SW 1271 (cell line): ENCODE measurements around the gene PCDH9.
"Not testable (repeated sequence)": the region's sequence is repeated elsewhere in the genome, so short reads cannot be mapped to it uniquely, and the experiment has no call there.

ENCODE experiments used
- DNase-seq, 2 experiments: peaks; one replicate each; lab custom pipeline; 2025; lab: John Stamatoyannopoulos, UW

The PCDH9 gene

DNA sequence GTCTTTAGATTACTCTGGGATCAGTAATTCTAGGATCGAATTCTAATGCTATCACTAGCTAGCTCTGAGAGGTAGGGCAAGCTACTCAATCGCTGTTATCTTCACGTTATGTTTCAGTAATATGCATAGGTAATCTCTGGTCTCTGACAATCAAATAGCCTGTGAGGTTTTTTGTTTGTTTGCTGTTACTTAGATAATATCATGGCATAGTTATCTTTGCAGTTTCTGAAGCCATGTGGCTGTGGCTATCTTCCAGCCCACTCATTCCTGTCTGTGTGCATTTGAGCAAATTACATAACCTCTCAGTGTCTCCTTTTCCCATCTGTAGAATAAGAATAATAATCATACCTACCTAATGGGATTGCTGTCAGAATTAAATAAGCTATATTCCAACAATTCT is 330.2 kb downstream of the PCDH9 start:
- no peak for DNase-seq

DNA sequence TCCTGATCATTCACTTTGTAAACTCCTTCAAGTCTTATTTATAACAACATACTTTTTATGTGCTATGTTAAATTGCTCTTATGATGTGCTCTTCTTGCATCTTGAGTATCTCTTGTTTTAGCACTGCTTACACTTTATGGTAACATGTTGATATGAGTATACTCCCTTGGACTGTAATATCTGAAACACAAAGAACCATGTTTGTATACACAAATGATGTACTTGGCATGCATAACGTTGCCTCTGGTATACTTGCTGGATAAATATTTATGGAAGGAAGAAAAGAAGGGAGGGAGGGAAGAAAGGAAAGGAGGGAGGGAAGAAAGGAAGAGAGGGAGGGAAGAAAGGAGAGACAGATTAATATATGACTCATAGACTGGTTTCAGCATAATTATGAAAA is 333.2 kb downstream of the PCDH9 start:
- no peak for DNase-seq

DNA sequence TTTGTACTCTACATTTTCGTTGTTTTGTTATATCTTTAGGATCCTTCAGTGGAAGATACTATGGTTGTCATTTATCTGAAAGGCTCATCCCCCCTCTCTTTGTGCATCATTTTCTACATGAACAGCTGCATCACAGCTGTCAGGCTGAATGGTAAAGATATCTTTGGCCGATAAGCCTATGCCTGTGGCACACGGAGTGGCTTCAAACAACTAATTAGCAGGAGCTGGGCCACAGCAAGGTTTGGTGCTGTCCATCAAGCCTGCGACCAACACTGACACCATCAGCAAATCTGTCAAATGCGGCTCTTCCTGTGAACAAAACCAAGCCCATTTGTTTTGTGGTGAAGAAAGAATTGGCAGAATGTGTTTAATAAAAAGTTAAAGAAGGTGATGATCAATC is 334.4 kb downstream of the PCDH9 start:
- no peak for DNase-seq

- no peak for DNase-seq
Observed at GRCh38 chr13:66895320-66895719, 334.8 kb downstream of the PCDH9 start.

DNA sequence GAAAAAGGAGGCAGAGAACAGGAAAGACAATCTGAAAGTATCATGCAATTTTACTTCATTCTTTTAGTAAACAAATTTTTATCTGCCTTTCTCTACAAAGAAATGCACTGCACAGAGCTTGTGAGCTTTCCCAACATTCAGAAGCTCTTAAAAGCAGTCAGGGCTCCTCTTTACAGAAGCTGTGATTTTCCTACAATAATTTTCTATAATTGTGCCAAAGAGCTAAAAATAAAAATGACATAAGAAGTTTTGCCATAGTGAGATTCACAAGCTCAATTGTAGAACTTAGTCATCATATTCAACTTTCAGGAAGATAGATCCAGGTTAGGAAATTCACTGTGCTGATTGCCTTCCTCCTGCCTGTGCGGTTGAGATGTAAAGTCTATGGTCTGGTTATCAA is 341.4 kb downstream of the PCDH9 start:
- no peak for DNase-seq

DNA sequence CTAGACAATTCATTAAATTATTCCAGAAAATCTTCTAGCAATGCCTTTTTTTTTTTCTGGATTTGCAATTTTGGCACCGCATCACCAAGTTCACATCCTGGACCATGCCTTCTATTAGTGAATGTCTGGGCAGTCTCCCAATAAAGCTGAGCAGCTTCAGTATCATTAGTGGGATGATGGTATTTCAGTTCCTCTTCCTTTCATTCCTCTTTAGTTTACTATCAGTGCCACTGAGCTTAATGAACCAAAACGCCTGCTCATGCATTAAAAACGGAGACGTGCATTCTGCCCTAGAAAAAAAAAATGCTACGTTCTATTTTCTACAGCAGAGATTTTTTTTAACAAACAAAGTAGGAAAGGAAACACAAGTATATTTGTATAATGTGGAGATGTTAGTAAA is 343.0 kb downstream of the PCDH9 start:
- no peak for DNase-seq

DNA sequence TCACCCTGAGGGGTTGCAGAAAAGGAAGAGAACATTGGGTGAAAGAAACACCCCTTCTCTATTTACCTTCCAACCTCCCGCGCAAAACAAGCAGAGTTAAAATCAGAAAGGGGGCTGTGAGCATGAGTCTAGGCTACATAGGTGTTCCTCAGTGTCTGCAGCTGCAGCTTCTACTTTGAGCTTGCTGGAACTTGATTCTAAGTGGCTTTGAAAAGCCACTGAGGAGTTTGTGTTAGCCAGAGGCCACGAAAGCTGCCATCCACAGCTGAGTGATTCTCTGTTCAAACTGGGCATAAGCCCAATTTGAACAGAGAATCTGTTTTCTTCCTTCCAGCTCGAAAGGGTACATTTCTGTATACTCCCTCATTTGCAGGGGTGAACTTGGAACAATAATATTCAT is 343.9 kb downstream of the PCDH9 start:
- DNase-seq: no peak

GRCh38 chr13:66881170-66881569 is 349.0 kb downstream of the PCDH9 start:
- DNase-seq: not testable (repeated sequence)

GRCh38 chr13:66879988-66880387 is 350.1 kb downstream of the PCDH9 start:
- DNase-seq: no peak

DNA sequence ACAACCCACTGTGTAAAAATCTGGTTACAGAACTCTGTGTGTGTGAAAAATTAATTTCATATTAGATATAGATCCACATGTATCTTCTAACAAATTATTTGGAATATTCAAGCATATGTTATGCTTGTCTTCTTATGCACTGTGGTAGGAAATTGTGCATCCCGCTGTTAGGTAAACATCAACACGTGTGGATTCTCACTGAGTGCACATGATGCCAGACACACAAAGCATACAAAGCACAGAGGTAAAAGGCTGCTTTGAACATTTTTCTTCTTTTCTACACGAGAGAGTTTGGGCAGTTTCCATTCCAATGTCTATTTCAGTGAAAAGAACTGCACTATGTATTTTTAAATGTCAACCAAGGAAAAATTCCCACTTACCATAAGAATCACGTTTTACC is 354.9 kb downstream of the PCDH9 start:
- DNase-seq: no peak

- DNase-seq: no peak
Observed at GRCh38 chr13:66864627-66865026, 365.5 kb downstream of the PCDH9 start.

DNA sequence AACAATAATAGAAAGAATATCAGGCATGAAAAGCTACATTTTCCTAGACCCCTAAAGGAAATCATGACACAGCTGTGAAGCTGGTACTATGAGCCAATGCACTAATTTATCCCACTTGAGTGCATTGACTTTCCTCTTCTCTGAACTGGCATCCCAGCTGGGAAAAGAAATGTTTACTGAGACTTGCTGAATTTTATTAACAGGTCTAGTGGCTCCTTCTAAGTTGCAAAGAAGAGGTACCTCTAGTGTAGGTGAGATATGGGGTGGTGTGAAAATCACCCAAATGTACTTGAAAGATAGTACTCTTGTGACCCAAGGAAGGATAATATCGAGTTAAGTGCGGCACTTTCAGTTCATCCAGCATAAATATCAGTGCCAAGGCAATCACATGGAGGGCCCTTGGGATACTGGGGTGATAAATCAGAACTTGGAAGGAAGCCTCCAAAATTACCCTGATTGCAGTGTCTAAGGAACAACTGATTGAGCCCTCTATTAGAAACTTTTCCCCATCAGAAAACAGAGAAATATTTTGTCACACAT is 369.2 kb downstream of the PCDH9 start:
- no peak for DNase-seq

DNA sequence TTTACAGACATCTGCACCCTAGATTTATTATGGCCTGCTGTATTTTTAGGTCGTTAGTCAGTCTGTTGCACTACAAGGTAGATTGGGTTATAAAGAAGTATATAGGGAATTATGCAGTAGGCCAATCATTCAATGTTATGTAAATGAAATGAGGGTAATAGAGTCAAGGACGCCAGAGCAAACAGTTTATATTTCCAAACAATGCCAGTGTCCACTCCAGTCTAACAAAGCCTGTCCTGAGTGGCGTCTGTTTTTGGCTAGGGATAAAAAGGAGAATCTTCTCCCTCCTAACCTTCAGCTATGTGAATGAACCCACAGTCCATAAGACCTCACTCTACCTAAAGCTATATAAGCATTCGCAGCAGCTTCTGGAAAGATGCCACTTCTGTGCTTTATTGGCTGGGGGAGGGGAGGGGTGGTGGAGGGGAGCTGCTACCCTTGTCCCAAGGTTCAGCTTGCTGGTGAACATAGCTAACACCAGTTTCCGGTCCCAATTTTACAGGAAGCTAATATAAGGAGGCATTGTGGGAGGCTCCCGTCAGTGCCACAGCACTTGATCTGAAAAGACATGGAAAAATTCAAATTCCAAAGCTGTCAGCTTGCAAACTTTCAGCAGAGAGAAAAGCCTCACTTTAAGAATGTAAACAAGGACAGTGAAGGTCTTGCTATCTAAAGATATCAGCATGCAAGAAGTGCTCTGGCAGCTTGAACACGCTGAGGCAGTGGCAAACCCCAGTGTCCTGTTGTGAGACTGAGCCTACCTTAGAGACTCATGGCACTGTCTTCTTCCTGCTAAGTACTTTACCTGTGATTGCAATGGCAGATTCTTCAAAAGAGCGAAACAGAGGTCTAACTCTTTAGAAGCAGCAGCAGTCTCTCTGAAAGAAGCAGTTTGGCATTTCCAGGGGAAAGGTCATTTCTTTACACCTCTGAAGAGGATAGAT is 369.9 kb downstream of the PCDH9 start:
- no peak for DNase-seq

DNA sequence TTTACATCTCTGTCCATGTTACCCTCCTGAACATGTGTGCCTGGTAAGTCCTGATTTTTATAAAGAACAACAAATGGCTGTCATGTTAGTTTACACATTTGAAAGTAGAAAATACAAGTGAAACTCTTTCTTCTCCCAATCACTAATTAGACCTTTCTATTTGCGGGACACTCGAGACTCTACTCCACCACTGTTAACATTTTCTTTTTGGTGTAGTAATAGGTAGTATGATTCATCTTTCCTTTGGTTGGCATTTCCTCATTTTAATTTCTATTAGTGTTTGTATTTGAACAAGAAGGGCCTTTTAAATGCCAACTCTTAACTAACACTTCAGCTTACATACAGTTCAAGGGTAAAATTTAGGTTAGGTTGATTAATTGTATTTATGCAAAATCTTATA is 371.1 kb downstream of the PCDH9 start:
- no peak for DNase-seq

- DNase-seq: no peak
Observed at GRCh38 chr13:66858163-66858562, 372.0 kb downstream of the PCDH9 start.

- no peak for DNase-seq
Observed at GRCh38 chr13:66855131-66855530, 375.0 kb downstream of the PCDH9 start.

GRCh38 chr13:66853564-66853963 is 376.6 kb downstream of the PCDH9 start:
- no peak for DNase-seq

GRCh38 chr13:66849706-66850105 is 380.4 kb downstream of the PCDH9 start:
- DNase-seq: no peak

DNA sequence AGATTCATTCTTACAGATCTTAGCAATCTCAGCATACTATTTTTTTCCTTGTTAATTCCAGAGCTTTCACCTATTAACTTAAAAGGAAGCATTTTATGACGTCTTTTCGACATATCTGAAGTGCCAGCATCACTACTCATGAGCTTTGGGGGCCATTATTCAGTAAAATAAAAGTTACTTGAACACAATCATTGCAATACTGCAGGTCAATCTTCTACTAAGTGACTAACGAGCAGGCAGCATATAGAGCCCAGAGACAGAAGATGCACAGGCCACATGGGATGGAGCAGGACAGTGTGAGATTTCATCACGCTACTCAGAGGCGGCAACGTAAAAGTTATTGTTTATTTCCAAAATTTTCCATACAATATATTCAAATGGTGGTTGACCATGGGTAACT is 382.6 kb downstream of the PCDH9 start:
- no peak for DNase-seq

GRCh38 chr13:66845393-66845792 is 384.7 kb downstream of the PCDH9 start:
- no peak for DNase-seq

GRCh38 chr13:66844933-66845332 is 385.2 kb downstream of the PCDH9 start:
- no peak for DNase-seq

GRCh38 chr13:66842766-66843165 is 387.4 kb downstream of the PCDH9 start:
- DNase-seq: no peak

DNA sequence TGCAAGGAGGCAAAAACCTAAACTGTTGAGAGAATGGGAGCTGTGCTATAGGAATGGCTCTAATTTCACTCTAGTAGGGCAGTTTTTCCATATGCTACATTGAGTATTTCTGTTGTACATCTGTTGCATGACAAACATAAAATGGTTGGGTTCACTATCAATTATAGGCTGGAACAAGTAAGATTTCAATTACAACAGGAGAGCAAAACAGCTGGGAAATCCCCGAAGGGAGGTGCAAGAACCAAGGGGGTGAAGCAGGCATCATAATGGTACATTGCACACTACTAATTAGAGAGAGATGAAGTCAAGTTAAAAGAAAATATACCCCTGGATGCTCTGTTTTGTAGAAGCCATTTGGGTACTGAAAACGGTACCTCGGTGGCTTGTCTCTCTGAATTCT is 389.5 kb downstream of the PCDH9 start:
- no peak for DNase-seq

DNA sequence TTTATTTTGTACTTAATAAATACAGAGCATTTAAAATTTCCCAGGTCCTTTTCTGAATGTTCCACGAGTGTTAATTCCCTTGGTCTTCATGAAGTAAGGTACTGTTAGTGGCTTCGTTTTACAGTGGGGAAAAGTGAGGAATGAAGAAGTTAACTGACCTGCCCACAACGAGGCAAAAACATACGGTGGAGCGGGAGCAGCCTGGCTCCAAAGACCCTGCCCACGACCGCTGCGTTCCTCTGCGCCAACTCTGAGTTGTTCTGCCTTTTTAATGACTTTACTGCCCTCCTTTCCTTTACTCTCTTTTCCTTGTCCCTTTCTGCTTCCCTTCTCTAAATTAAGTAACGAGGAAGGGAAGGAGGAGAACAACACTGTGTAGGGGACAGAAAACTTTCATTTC is 392.9 kb downstream of the PCDH9 start:
- no peak for DNase-seq
